Activated naive CD4-positive, alpha-beta T cell treated with anti-CD3 and anti-CD28 coated beads, Interleukin-2, amount 50 U/mL, for 72 hours (primary cell): Measurements from ENCODE around the gene PES1. TPM values are rescaled to one million over a fixed set of nuclear protein-coding genes. Genes with fewer than 3 reads are reported as not detected.
"Not testable (repeated sequence)": the region's sequence is repeated elsewhere in the genome, so short reads cannot be mapped to it uniquely, and the experiment has no call there.

Experiments used
- ATAC-seq, 2 donors: fragments of 150-1000 bp; cut with Tn5 transposase; 2 replicates each; pipeline ENCODE4 v1.10.0; 2021; ENCODE audit warnings: mild to moderate bottlenecking in 2 of 2, moderate library complexity in 2 of 2
- DNase-seq, 2 donors: peaks; one replicate each; pipeline ENCODE4 v3.0.0; 2021 to 2022; ENCODE audit warnings: low spot score in 2 of 2
- H3K27ac Mint-ChIP-seq, 2 donors: one replicate each; pipeline ENCODE4 v1.8.0; 2022; ENCODE audit warnings: mild to moderate bottlenecking in 2 of 2, mixed read lengths in 2 of 2
- H3K36me3 Mint-ChIP-seq, 2 donors: one replicate each; pipeline ENCODE4 v1.8.0; 2022; ENCODE audit warnings: mixed read lengths in 2 of 2
- H3K9me3 Mint-ChIP-seq, 2 donors: one replicate each; pipeline ENCODE4 v1.8.0; 2022; ENCODE audit warnings: mixed read lengths in 2 of 2
- total RNA-seq, 2 donors: library from RNA; stranded (reverse); gene quantifications; one replicate each; pipeline ENCODE4 v1.2.3, GENCODE V29; 2022

Gene PES1
- total RNA-seq, 2 donors from 2014 or later = 22.4 to 113 TPM

DNA sequence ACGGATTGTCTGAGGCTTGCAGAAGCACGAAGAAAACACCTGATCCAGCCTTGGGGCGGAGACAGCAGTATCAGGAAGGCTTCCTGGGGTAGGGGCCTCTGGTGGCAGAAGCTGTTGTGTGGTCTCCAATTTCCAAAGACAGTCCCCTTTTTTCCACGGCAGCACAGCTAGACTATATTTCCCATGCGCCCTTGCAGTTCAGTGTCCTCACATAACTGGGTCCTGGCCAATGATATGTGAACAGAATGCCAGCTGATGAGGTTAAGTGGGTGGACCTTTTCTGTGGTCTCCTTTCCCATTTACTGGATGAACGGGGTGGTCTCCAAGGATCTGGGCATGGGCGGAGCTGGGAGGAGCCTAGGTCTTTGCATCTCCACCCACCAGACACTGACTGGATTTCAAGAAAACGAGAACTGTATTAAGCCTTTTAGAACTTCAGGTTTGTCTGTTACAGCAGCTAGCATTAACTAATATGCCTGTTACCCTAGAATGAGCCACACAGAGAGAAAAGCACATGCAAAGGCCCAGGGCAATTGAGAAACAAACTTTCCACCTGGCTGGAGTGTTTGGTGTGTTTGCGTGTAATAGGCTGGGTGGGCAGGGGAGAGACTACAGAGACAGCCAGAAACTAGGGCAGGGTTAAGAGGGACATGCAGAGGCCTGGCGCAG, 23.4 kb downstream of the PES1 start:
- H3K36me3 Mint-ChIP-seq = no peaks in the 10 kb centered on the region
- no peak for DNase-seq
- no peak for ATAC-seq
- H3K27ac Mint-ChIP-seq = no peak overlapping the region
- H3K9me3 Mint-ChIP-seq = no peaks in the 10 kb centered on the region

GRCh38 chr22:30567277-30567676, 24.4 kb downstream of the PES1 start:
- not testable (repeated sequence) for H3K27ac Mint-ChIP-seq, H3K9me3 Mint-ChIP-seq, ATAC-seq, H3K36me3 Mint-ChIP-seq, DNase-seq

DNA sequence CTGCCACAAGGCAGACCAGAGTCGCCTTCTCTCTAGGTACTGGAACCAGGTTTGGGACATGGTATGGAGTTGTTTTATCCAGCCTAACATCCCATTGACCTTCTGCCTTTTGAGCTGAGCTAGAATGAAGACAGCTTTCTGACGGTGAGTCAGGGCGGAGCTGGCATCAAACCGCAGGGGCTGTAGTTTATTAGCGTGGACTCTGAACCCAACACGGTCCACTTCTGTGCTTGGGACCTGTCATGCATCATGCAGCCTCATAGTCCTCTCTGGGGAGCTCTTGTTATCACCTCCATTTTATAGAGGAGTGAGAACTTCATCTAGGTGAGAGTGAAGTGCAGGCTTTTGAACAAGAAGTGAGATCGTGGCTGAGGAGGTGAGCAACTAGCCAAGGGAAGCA, 25.6 kb downstream of the PES1 start:
- Mint-ChIP-seq H3K36me3 (no peaks in the 10 kb centered on the region), H3K27ac (no peak overlapping the region), H3K9me3 (no peaks in the 10 kb centered on the region)
- ATAC-seq = no peak
- DNase-seq = no peak

GRCh38 chr22:30565341-30565740, 26.4 kb downstream of the PES1 start:
- DNase-seq = no peak
- no peaks in the 10 kb centered on the region for H3K9me3 Mint-ChIP-seq
- ATAC-seq = no peak
- H3K27ac Mint-ChIP-seq = no peak overlapping the region
- H3K36me3 Mint-ChIP-seq = no peaks in the 10 kb centered on the region

- Mint-ChIP-seq H3K27ac (no peak overlapping the region), H3K9me3 (no peaks in the 10 kb centered on the region), H3K36me3 (no peaks in the 10 kb centered on the region)
- DNase-seq (no peak), ATAC-seq (no peak)
These were observed 27.0 kb downstream of the PES1 start for GRCh38 chr22:30564761-30565119.

DNA sequence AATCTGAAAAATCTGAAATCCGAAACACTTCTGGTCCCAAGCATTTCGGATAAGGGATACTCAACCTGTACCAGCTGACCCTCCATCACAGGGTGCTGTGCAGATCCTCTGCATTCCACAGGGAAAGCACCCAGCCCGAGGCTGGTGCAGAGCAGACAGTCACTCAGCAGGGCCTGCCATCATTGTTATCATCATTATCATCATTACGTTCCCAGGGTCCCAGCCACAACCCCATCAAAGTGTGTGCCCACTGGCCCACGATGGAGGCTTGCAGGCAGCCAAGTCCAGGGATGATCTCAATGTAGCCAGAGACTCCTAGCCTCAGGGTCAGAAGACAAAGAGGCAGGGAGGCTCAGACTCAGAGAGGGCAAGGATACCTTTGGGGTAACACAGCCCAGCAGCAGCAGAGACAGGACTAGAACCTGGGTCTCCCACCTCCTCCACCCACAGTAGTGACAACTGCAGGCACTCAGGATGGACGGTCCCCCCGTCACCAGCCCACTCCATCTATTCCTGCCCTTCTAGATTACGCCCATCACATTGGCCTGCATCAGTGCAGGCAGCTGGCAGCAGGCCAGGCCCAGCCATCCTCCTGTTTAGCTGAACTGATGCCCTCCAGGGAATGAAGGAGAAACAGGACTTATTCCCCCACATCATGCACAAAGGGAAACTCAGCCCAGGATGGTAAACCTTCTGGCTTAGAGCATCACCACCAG, 27.5 kb downstream of the PES1 start:
- no peak for DNase-seq
- H3K9me3 Mint-ChIP-seq = no peaks in the 10 kb centered on the region
- no peak overlapping the region for H3K27ac Mint-ChIP-seq
- ATAC-seq = no peak
- H3K36me3 Mint-ChIP-seq = no peaks in the 10 kb centered on the region

GRCh38 chr22:30562366-30562765, 29.3 kb downstream of the PES1 start:
- ATAC-seq = no peak
- Mint-ChIP-seq H3K36me3 (no peaks in the 10 kb centered on the region), H3K27ac (no peak overlapping the region), H3K9me3 (no peaks in the 10 kb centered on the region)
- no peak for DNase-seq

DNA sequence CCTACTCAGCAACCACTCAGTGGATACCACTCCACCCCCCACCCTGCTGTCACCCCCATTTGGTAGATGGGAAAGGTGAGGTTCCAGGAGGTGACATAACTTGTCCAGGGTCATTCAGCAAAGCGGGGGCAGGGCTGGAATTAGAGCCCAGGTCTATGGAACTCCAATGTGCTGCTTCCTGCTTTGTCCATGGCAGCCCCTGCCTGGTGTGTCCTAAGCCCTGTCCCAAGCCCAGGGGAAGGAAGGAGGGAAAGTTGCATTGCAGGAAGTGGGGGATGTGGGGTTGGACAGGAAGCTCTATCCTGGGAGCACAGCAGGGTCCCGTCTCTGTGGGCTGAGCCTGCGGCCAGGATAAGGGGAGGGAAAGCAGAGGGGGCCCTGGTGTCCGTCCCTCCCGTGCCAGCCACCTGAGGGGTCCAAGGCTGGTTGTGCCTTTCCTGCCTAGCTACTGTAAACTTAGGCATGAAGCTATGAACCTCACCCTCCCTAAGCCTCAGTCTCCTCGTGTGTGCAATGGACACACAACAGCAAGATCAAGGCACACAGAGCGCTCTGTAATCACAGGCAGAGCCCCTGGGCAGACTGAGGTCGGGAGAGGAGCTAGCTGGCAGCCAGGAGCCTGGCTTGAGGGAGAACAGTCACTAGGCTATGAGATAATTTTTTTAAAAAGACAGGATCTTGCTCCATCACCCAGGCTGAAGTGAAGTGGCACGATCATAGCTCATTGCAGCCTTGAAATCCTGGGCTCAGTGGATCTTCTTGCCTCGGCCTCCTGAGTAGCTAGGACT, 30.1 kb downstream of the PES1 start:
- Mint-ChIP-seq H3K9me3 (no peaks in the 10 kb centered on the region), H3K27ac (no peak overlapping the region), H3K36me3 (no peaks in the 10 kb centered on the region)
- no peak for DNase-seq
- ATAC-seq = no peak

GRCh38 chr22:30560643-30561202, 31.0 kb downstream of the PES1 start:
- H3K36me3 Mint-ChIP-seq = not testable (repeated sequence)
- ATAC-seq = peak in 1 of 2 donors; percentile 73

DNA sequence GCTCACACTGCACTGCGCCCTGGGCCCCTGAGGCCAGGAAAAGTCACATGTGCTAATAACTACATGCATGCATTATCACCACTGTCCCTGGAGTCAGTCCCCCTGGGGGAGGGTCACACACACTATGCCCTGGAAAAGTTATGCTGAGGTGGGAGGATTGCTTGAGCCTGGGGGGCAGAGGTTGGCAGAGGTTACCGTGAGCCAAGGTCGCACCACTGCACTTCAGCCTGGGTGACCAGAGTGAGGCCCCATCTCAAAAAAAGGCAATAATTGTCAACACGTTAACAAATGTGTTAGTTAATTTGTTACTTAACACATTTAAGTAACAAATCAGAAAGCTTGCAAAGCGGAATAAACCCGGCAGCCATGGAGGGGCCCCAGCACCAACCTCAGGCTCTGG, 31.8 kb downstream of the PES1 start:
- ATAC-seq = no peak
- no peak overlapping the region for H3K27ac Mint-ChIP-seq
- H3K36me3 Mint-ChIP-seq = no peaks in the 10 kb centered on the region
- no peaks in the 10 kb centered on the region for H3K9me3 Mint-ChIP-seq
- DNase-seq = no peak

More at GRCh38 chr22:30560643-30561202, 31.0 kb downstream of the PES1 start:
- not testable (repeated sequence) for H3K27ac Mint-ChIP-seq, DNase-seq, H3K9me3 Mint-ChIP-seq

- ATAC-seq (no peak), DNase-seq (no peak)
- Mint-ChIP-seq H3K36me3 (no peaks in the 10 kb centered on the region), H3K27ac (no peak overlapping the region), H3K9me3 (no peaks in the 10 kb centered on the region)
These were observed 34.5 kb downstream of the PES1 start for GRCh38 chr22:30557243-30557642.

- DNase-seq (no peak), ATAC-seq (no peak)
- H3K9me3 Mint-ChIP-seq = no peaks in the 10 kb centered on the region
- H3K27ac Mint-ChIP-seq = no peak overlapping the region
- no peaks in the 10 kb centered on the region for H3K36me3 Mint-ChIP-seq
These were observed 35.3 kb downstream of the PES1 start for GRCh38 chr22:30556388-30556787.

DNA sequence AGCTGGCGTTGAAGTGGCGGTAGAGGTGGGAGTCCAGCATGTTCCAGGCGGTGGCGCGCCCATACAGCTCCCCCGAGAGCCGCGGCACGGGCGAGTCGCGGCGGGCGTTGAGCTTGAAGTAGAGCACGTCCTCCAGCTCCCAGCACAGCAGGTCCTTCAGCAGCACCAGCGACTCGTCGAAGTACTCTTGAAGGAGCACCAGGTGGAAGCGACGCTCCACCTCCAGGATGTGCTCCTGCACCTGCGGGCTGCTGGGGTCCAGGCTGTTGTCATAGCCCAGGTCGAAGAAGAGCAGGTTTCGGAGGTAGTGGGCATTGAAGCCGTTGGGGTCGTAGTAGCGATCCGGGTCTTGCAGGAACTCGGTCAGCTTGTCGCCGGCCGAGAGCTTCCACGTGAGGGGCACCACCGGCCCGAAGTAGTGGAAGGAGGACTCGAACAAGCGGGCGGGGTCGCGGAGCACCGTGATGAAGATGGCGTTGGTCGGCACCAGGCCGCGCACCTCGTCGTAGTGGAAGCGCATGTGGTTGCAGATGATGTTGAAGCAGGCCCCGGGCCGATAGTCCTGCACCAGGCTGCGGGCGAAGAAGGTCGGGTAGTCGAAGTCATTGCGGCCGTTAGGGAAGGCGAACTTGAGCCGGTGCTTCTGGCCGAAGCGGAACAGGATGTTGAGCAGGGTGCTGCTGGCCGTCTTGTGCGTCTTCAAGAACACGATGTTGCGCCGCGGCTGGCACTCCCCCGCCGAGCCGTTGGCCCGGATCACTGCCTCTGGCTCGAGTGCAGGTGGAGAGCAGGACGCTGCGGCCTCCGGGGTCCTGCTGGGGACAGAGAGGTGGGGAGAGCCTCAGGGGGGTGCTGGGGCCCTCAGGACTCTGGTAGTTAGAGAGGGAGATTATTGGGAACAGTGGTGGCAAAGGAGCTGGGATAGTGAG, 36.2 kb downstream of the PES1 start:
- no peak for DNase-seq
- Mint-ChIP-seq H3K9me3 (no peaks in the 10 kb centered on the region), H3K27ac (no peak overlapping the region), H3K36me3 (no peaks in the 10 kb centered on the region)
- no peak for ATAC-seq

GRCh38 chr22:30553971-30554370, 37.7 kb downstream of the PES1 start:
- Mint-ChIP-seq H3K36me3 (no peaks in the 10 kb centered on the region), H3K27ac (peak overlapping the region in 1 of 2 donors; percentile 50), H3K9me3 (no peaks in the 10 kb centered on the region)
- DNase-seq (no peak), ATAC-seq (no peak)

GRCh38 chr22:30552719-30553118, 39.0 kb downstream of the PES1 start:
- ATAC-seq (no peak), DNase-seq (no peak)
- Mint-ChIP-seq H3K9me3 (no peaks in the 10 kb centered on the region), H3K27ac (no peak overlapping the region), H3K36me3 (no peaks in the 10 kb centered on the region)

DNA sequence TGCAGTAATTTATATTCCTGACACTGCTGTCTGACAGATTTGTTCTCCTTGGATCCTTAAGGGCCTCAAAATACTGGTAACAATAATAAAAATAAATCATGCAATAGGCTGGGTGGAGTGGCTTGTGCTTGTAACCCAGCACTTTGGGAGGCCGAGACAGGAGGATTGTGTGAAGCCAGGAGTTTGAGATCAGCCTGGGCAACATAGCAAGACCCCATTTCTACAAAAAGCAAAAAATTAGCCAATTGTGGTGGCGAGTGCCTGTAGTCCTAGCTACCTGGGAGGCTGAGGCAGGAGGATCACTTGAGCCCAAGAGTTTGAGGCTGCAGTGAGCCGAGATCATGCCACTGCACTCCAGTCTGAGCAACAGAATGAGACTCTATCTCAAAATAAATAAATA, 39.9 kb downstream of the PES1 start:
- H3K36me3 Mint-ChIP-seq, H3K27ac Mint-ChIP-seq, DNase-seq, ATAC-seq, H3K9me3 Mint-ChIP-seq: not testable (repeated sequence)
